H1 (cell line): ENCODE results near the gene COTL1. TPM values are rescaled to one million over a fixed set of nuclear protein-coding genes. Genes with fewer than 3 reads are reported as not detected.

ENCODE experiments used
- CTCF ChIA-PET: fragments of 300-600 bp; sonication (Branson Sonifier 250); formaldehyde crosslinking; loops from one replicate; lab custom pipeline; 2021; ENCODE audit not compliant: partially characterized antibody; lab: Charles Lee
- POLR2A ChIA-PET: fragments of 300-600 bp; sonication (Branson Sonifier 250); formaldehyde crosslinking; loops from one replicate; lab custom pipeline; 2021; ENCODE audit warnings: inconsistent platforms; ENCODE audit not compliant: partially characterized antibody; lab: Charles Lee
- DNase-seq, 2 experiments: peaks; one replicate each; pipeline versions ENCODE4 v3.0.0 to v3.0.0-alpha.2; 2010 to 2022; ENCODE audit warnings: low spot score in 2 of 2, low read depth in 1 of 2, mixed read lengths in 1 of 2
- FAIRE-seq: peaks from 2 replicates; lab custom pipeline; 2011; peaks lifted over from hg19 to GRCh38; lab: Jason Lieb, UNC
- H2AFZ ChIP-seq: 2 replicates; pipeline ENCODE4 v1.8.1; 2012; ENCODE audit warnings: low read length, inconsistent platforms
- H2AK5ac ChIP-seq: 2 replicates; pipeline ENCODE4 v1.6.1; 2013; ENCODE audit warnings: low read depth, low read length
- H2BK120ac ChIP-seq: replicated peaks from 2 replicates; pipeline ENCODE3; 2013; ENCODE audit warnings: low read depth, low read length, inconsistent platforms
- H2BK12ac ChIP-seq: 2 replicates; pipeline ENCODE4 v1.6.1; 2013; ENCODE audit warnings: low read depth, low read length
- H2BK15ac ChIP-seq: 2 replicates; pipeline ENCODE4 v1.6.1; 2013; ENCODE audit warnings: low read length
- H2BK20ac ChIP-seq: 2 replicates; pipeline ENCODE4 v1.6.1; 2013; ENCODE audit warnings: low read length
- H2BK5ac ChIP-seq: 2 replicates; pipeline ENCODE4 v1.6.1; 2013; ENCODE audit warnings: low read depth, low read length
- H3K14ac ChIP-seq: 2 replicates; pipeline ENCODE4 v1.6.1; 2013; ENCODE audit warnings: inconsistent platforms; ENCODE audit not compliant: insufficient read length
- H3K18ac ChIP-seq: 2 replicates; pipeline ENCODE4 v1.6.1; 2013; ENCODE audit warnings: low read length; ENCODE audit errors: extremely low read depth
- H3K23ac ChIP-seq: 2 replicates; pipeline ENCODE4 v1.6.1; 2013; ENCODE audit warnings: inconsistent platforms; ENCODE audit not compliant: insufficient read length
- H3K23me2 ChIP-seq: 2 replicates; pipeline ENCODE4 v1.6.1; 2013; ENCODE audit warnings: low read depth, low read length
- H3K27ac ChIP-seq: 2 replicates; pipeline ENCODE4 v1.6.1; 2011; ENCODE audit warnings: low read depth, low read length, inconsistent platforms
- H3K27me3 ChIP-seq, 4 experiments: replicated peaks in 1 of 4; 1 replicate in 1 of 4; 2 replicates in 3 of 4; pipeline versions ENCODE4 v1.6.1 to v1.8.1; 2011 to 2013; ENCODE audit warnings: low read length in 3 of 4, mild to moderate bottlenecking in 3 of 4, inconsistent platforms in 2 of 4, mixed read lengths in 2 of 4, moderate library complexity in 1 of 4; ENCODE audit not compliant: control insufficient read depth in 3 of 4, insufficient read depth in 3 of 4; ENCODE audit errors: extremely low read depth in 1 of 4
- H3K36me3 ChIP-seq, 4 experiments: 2 replicates each; pipeline versions ENCODE4 v1.6.1 to v1.8.1; 2011 to 2013; ENCODE audit warnings: mild to moderate bottlenecking in 4 of 4, low read length in 3 of 4, moderate library complexity in 2 of 4, control low read depth in 1 of 4, inconsistent platforms in 1 of 4; ENCODE audit not compliant: insufficient read depth in 4 of 4, control insufficient read depth in 2 of 4
- H3K4ac ChIP-seq: replicated peaks from 2 replicates; pipeline ENCODE3; 2013; ENCODE audit warnings: low read length, low read depth, mixed read lengths, inconsistent platforms; ENCODE audit not compliant: insufficient read length
- H3K4me1 ChIP-seq, 4 experiments: replicated peaks in 1 of 4; 1 replicate in 1 of 4; 2 replicates in 3 of 4; pipeline versions ENCODE4 v1.6.1 to v1.8.1; 2011 to 2013; ENCODE audit warnings: low read length in 3 of 4, inconsistent platforms in 2 of 4, mixed read lengths in 1 of 4; ENCODE audit not compliant: insufficient read depth in 4 of 4, control insufficient read depth in 3 of 4
- H3K4me2 ChIP-seq, 2 experiments: 2 replicates each; pipeline versions ENCODE4 v1.6.1 to v1.8.1; 2011 to 2013; ENCODE audit warnings: low read depth in 2 of 2, low read length in 2 of 2, control low read depth in 1 of 2, inconsistent platforms in 1 of 2, mild to moderate bottlenecking in 1 of 2; ENCODE audit not compliant: insufficient read depth in 1 of 2
- H3K4me3 ChIP-seq, 4 experiments: fragments of 200-600, 300-600 bp in 1 of 4; sonication (generic), shearing (Covaris generic), sonication (Bioruptor Twin) in 1 of 4; 2 replicates each; pipeline versions ENCODE4 v1.5.1 to v1.8.1; 2011 to 2016; ENCODE audit warnings: low read length in 4 of 4, low read depth in 3 of 4, control low read depth in 2 of 4, inconsistent platforms in 2 of 4, mild to moderate bottlenecking in 2 of 4, mixed read lengths in 1 of 4, moderate library complexity in 1 of 4; ENCODE audit not compliant: insufficient read depth in 2 of 4; ENCODE audit errors: extremely low read depth in 1 of 4
- H3K56ac ChIP-seq: replicated peaks from 2 replicates; pipeline ENCODE3; 2013; ENCODE audit warnings: low read depth, mild to moderate bottlenecking, mixed read lengths, low read length, inconsistent platforms; ENCODE audit not compliant: insufficient read length
- H3K79me1 ChIP-seq: 2 replicates; pipeline ENCODE4 v1.6.1; 2013; ENCODE audit warnings: low read depth, low read length, control low read depth
- H3K79me2 ChIP-seq, 2 experiments: 2 replicates each; pipeline versions ENCODE4 v1.6.1 to v1.8.1; 2012 to 2013; ENCODE audit warnings: low read length in 2 of 2, mild to moderate bottlenecking in 2 of 2, inconsistent platforms in 1 of 2; ENCODE audit not compliant: insufficient read depth in 2 of 2, control insufficient read depth in 1 of 2
- H3K9ac ChIP-seq, 4 experiments: replicated peaks in 1 of 4; 1 replicate in 1 of 4; 2 replicates in 3 of 4; pipeline versions ENCODE4 v1.6.1 to v1.8.1; 2011 to 2013; ENCODE audit warnings: low read depth in 3 of 4, low read length in 3 of 4, control low read depth in 2 of 4, mild to moderate bottlenecking in 2 of 4, moderate library complexity in 2 of 4, inconsistent platforms in 1 of 4; ENCODE audit errors: extremely low read depth in 1 of 4
- H3K9me3 ChIP-seq, 2 experiments: 2 replicates each; pipeline versions ENCODE4 v1.6.1 to v1.8.1; 2012 to 2013; ENCODE audit warnings: mild to moderate bottlenecking in 2 of 2, moderate library complexity in 2 of 2, control low read depth in 1 of 2, inconsistent platforms in 1 of 2, low read depth in 1 of 2, low read length in 1 of 2, mixed read lengths in 1 of 2; ENCODE audit not compliant: insufficient read depth in 2 of 2
- H4K20me1 ChIP-seq, 2 experiments: replicated peaks in 1 of 2; 2 replicates each; pipeline versions ENCODE3 to v1.8.1; 2011 to 2013; ENCODE audit warnings: inconsistent platforms in 2 of 2, low read length in 2 of 2, mild to moderate bottlenecking in 1 of 2; ENCODE audit not compliant: insufficient read depth in 2 of 2, control insufficient read depth in 1 of 2
- H4K5ac ChIP-seq: 2 replicates; pipeline ENCODE4 v1.6.1; 2013; ENCODE audit warnings: low read length, low read depth, mixed read lengths, inconsistent platforms; ENCODE audit not compliant: insufficient read length
- H4K8ac ChIP-seq: 2 replicates; pipeline ENCODE4 v1.8.0; 2013; ENCODE audit warnings: mild to moderate bottlenecking, moderate library complexity, low read length, inconsistent platforms; ENCODE audit not compliant: insufficient read depth; ENCODE audit errors: extremely low read depth
- H4K91ac ChIP-seq: replicated peaks from 2 replicates; pipeline ENCODE3; 2013; ENCODE audit warnings: low read length, mixed read lengths, inconsistent platforms; ENCODE audit not compliant: insufficient read length
- CTBP2 ChIP-seq: IDR thresholded peaks from 2 replicates; pipeline ENCODE4 v1.7.0; 2011; ENCODE audit warnings: borderline replicate concordance, mild to moderate bottlenecking, moderate library complexity, mixed read lengths, low read length; ENCODE audit not compliant: insufficient read depth, insufficient read length
- E2F6 ChIP-seq: IDR thresholded peaks from 2 replicates; pipeline ENCODE4 v1.6.1; 2012; ENCODE audit warnings: inconsistent platforms
- HDAC2 ChIP-seq, 2 experiments: fragments of 300-600 bp in 1 of 2; sonication (generic) in 1 of 2; IDR thresholded peaks; 2 replicates each; pipeline ENCODE4 v1.6.1; 2011 to 2012; ENCODE audit warnings: low read depth in 2 of 2, low read length in 2 of 2, mild to moderate bottlenecking in 2 of 2, moderate library complexity in 2 of 2, borderline replicate concordance in 1 of 2, inconsistent platforms in 1 of 2
- HDAC6 ChIP-seq: IDR thresholded peaks from one replicate; pipeline ENCODE4 v1.7.1; 2012; ENCODE audit warnings: low read depth, mild to moderate bottlenecking, inconsistent platforms, low read length, moderate library complexity
- JUND ChIP-seq: IDR thresholded peaks from 2 replicates; pipeline ENCODE4 v1.6.1; 2011; ENCODE audit warnings: mild to moderate bottlenecking, improper control_type of control experiment, low read length
- KDM5A ChIP-seq: fragments of 200-600 bp; IDR thresholded peaks from 2 replicates; pipeline ENCODE4 v1.7.1; 2012; ENCODE audit warnings: mild to moderate bottlenecking, low read length, inconsistent platforms, mixed read lengths
- POLR2A ChIP-seq, 2 experiments: IDR thresholded peaks; 1 replicate in 1 of 2; 2 replicates in 1 of 2; pipeline ENCODE4 v1.6.1; 2011; ENCODE audit warnings: low read depth in 2 of 2, low read length in 2 of 2, mild to moderate bottlenecking in 2 of 2; ENCODE audit errors: control extremely low read depth in 1 of 2
- SP1 ChIP-seq: IDR thresholded peaks from 2 replicates; pipeline ENCODE4 v1.6.1; 2011; ENCODE audit warnings: low read depth, low read length
- TAF7 ChIP-seq: optimal IDR thresholded peaks from 2 replicates; pipeline ENCODE3; 2011; ENCODE audit warnings: low read depth, mild to moderate bottlenecking, inconsistent platforms, low read length, moderate library complexity, borderline replicate concordance
- WGBS, 2 experiments: shearing (Covaris generic) in 1 of 2; methylation state at CpG; one replicate each; pipeline versions ENCODE4 v1.1.6 to v1.1.7; 2013 to 2015; ENCODE audit warnings: low lambda C conversion rate in 2 of 2, mixed read lengths in 2 of 2, inconsistent platforms in 1 of 2, low coverage in 1 of 2, missing lambda C conversion rate in 1 of 2; ENCODE audit not compliant: insufficient replicate concordance in 2 of 2, insufficient coverage in 1 of 2, insufficient read length in 1 of 2; ENCODE audit errors: extremely low coverage in 1 of 2, missing lambda C conversion rate in 1 of 2; 5-methylcytosine and 5-hydroxymethylcytosine counted together
- polyA plus RNA-seq, 7 experiments: library from polyadenylated mRNA; depleted of rRNA in 3 of 7; stranded (reverse) in 5 of 7; unstranded in 2 of 7; fragments of >200 nt in 5 of 7; fragments of 200-250 nt in 2 of 7; gene quantifications; 1 replicate in 5 of 7; 2 replicates in 1 of 7; 4 replicates in 1 of 7; pipeline versions ENCODE4 v1.2.1 to v1.2.3, GENCODE V29; 2011 to 2013; ENCODE audit warnings: missing spikeins in 2 of 7, mixed read lengths in 2 of 7
- total RNA-seq: library from RNA; stranded (reverse); fragmentation: NEBNext Ultra II Directional; extraction: Animal tissue kit (Norgen Biotek cat#: 25700); gene quantifications from 2 replicates; pipeline ENCODE4 v1.2.1, GENCODE V29; 2021
- TF ChIP-seq, protein P1 (sequence below): IDR thresholded peaks from 2 replicates; pipeline ENCODE4 v1.6.1; 2011; ENCODE audit warnings: low read depth, mild to moderate bottlenecking, low read length; ENCODE audit not compliant: insufficient read depth

The COTL1 gene
- total and polyA plus RNA-seq, 2 of the 8 experiments (the other 6 are each of a cell fraction or from before 2014, with no cell fraction given), result 59.2 to 183 TPM

- Histone ChIP-seq H2AFZ (no peak overlapping the region), H3K27me3 (no peaks in the 10 kb centered on the region), H2BK5ac (no peak overlapping the region; the same call in 1 of the 2 replicates), H2BK12ac (0 out of 2 replicates have a peak overlapping the region, but pooled peaks have one; percentile 68), H2AK5ac (no peak overlapping the region), H3K4ac (no peak overlapping the region), H3K4me3 (no peak overlapping the region; a peak in 1 of 8 replicates), H4K8ac (no peak overlapping the region), H3K23ac (no peak overlapping the region), H3K36me3 (no peaks in the 10 kb centered on the region), H3K56ac (no peak overlapping the region), H4K91ac (no peak overlapping the region), H2BK20ac (no peak overlapping the region; the same call in 1 of the 2 replicates), H3K23me2 (no peaks in the 10 kb centered on the region), H2BK120ac (no peak overlapping the region), H3K9ac (no peak overlapping the region), H3K27ac (no peak overlapping the region), H3K79me1 (no peaks in the 10 kb centered on the region), H4K20me1 (no peaks in the 10 kb centered on the region), H2BK15ac (no peak overlapping the region), H3K9me3 (no peaks in the 10 kb centered on the region), H3K14ac (no peak overlapping the region), H3K4me2 (no peak overlapping the region), H3K79me2 (no peaks in the 10 kb centered on the region), H3K18ac (no peak overlapping the region), H4K5ac (no peak overlapping the region), H3K4me1 (peaks cover 6 to 21% (median 12%) of the 10 kb centered on the region in 4 experiments)
- DNase-seq (peak in 1 of 2 experiments; percentile 57), FAIRE-seq (no peak)
- CTCF ChIA-PET, result interaction anchor here (0.7 to 1.8 kb wide), 4 partner anchors 37 to 171 kb away, joined by 3 to 4 read pairs (median 4); no protein-coding TSS in a partner anchor
- 65% methylated on average over 17 of the region's 19 CpGs; no CpG with 5 or more reads in 1 of the 2 experiments for WGBS, 2 experiments
- POLR2A ChIA-PET, result interaction anchor here (0.7 to 1.1 kb wide), 5 partner anchors 8 to 23 kb away, joined by 3 to 4 read pairs (median 3); no protein-coding TSS in a partner anchor
- TF ChIP-seq HDAC6 (no peak), HDAC2 (IDR thresholded peaks at IDR 0.05; ENCODE audit: borderline replicate concordance in 1 of 2, low read depth in 2 of 2, low read length in 2 of 2) (no peak), TAF7 (no peak), CTBP2 (no peak), E2F6 (no peak), KDM5A (no peak), POLR2A (IDR thresholded peaks at IDR 0.05; ENCODE audit: control extremely low read depth in 1 of 2, low read depth in 2 of 2, low read length in 2 of 2) (no peak), SP1 (no peak; the same call in 1 of the 2 replicates), JUND (no peak)
- TF ChIP-seq, protein P1, sequence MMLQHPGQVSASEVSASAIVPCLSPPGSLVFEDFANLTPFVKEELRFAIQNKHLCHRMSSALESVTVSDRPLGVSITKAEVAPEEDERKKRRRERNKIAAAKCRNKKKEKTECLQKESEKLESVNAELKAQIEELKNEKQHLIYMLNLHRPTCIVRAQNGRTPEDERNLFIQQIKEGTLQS, result no peak
These were observed 62.3 kb downstream of the COTL1 start for GRCh38 chr16:84555418-84556196.
